ENCODE measurements around the gene MAX. TPM values are rescaled to one million over a fixed set of nuclear protein-coding genes. Genes with fewer than 3 reads are reported as not detected.

MAX gene
- total RNA-seq, 6 donors from 2014 or later, result 53.7 to 146 (median 68.2) TPM

GRCh38 chr14:65028937-65029336, 73.4 kb downstream of the MAX start:
- Histone ChIP-seq H3K9me3 (no peaks in the 10 kb centered on the region), H3K4me3 (no peak overlapping the region), H3K36me3 (peaks cover 0 to 32% (median 17%) of the 10 kb centered on the region in 4 donors), H3K27me3 (no peaks in the 10 kb centered on the region), H3K4me1 (no peaks in the 10 kb centered on the region), H3K27ac (no peak overlapping the region)
- no peak for ATAC-seq (ENCODE audit: low FRiP score in 2 of 2)
- DNase-seq, result no peak
- no peak for TF ChIP-seq POLR2AphosphoS5 (IDR thresholded peaks at IDR 0.05)
- TF ChIP-seq EP300 (IDR thresholded peaks at IDR 0.05), result no peak
- no peak for TF ChIP-seq POLR2A (IDR thresholded peaks at IDR 0.05)
- TF ChIP-seq, protein P1, sequence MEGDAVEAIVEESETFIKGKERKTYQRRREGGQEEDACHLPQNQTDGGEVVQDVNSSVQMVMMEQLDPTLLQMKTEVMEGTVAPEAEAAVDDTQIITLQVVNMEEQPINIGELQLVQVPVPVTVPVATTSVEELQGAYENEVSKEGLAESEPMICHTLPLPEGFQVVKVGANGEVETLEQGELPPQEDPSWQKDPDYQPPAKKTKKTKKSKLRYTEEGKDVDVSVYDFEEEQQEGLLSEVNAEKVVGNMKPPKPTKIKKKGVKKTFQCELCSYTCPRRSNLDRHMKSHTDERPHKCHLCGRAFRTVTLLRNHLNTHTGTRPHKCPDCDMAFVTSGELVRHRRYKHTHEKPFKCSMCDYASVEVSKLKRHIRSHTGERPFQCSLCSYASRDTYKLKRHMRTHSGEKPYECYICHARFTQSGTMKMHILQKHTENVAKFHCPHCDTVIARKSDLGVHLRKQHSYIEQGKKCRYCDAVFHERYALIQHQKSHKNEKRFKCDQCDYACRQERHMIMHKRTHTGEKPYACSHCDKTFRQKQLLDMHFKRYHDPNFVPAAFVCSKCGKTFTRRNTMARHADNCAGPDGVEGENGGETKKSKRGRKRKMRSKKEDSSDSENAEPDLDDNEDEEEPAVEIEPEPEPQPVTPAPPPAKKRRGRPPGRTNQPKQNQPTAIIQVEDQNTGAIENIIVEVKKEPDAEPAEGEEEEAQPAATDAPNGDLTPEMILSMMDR (IDR thresholded peaks at IDR 0.05), result no peak
- 78% methylated on average over 3 of the region's 3 CpGs for WGBS, 2 donors

- H3K27me3 ChIP-seq, result no peaks in the 10 kb centered on the region
- no peak for ATAC-seq (ENCODE audit: low FRiP score in 2 of 2)
Measured at GRCh38 chr14:65027127-65027799, 75.1 kb downstream of the MAX start.

GRCh38 chr14:65026526-65026925, 75.8 kb downstream of the MAX start:
- H3K4me3 ChIP-seq, result no peak overlapping the region
- no peaks in the 10 kb centered on the region for H3K9me3 ChIP-seq
- H3K27ac ChIP-seq, result no peak overlapping the region
- TF ChIP-seq POLR2A (IDR thresholded peaks at IDR 0.05) (no peak), POLR2AphosphoS5 (IDR thresholded peaks at IDR 0.05) (no peak), EP300 (IDR thresholded peaks at IDR 0.05) (no peak)
- TF ChIP-seq, protein P1 (IDR thresholded peaks at IDR 0.05), result no peak
- no peaks in the 10 kb centered on the region for H3K27me3 ChIP-seq
- 92 to 95% methylated on average over 9 of the region's 9 CpGs for WGBS, 2 donors
- DNase-seq (no peak), ATAC-seq (ENCODE audit: low FRiP score in 2 of 2) (no peak)
- peaks cover 0 to 20% (median 13%) of the 10 kb centered on the region in 4 donors for H3K36me3 ChIP-seq
- no peaks in the 10 kb centered on the region for H3K4me1 ChIP-seq

More at GRCh38 chr14:65027127-65027799, 75.1 kb downstream of the MAX start:
- Histone ChIP-seq H3K9me3 (no peaks in the 10 kb centered on the region), H3K27ac (no peak overlapping the region), H3K4me1 (no peaks in the 10 kb centered on the region), H3K36me3 (peaks cover 0 to 21% (median 14%) of the 10 kb centered on the region in 4 donors), H3K4me3 (no peak overlapping the region)
- no peak for DNase-seq
- TF ChIP-seq POLR2A (IDR thresholded peaks at IDR 0.05), result no peak
- TF ChIP-seq, protein P1 (IDR thresholded peaks at IDR 0.05), result no peak
- TF ChIP-seq POLR2AphosphoS5 (IDR thresholded peaks at IDR 0.05), result no peak
- TF ChIP-seq EP300 (IDR thresholded peaks at IDR 0.05), result no peak
- 97% methylated on average over 11 of the region's 11 CpGs for WGBS, 2 donors

GRCh38 chr14:65025818-65026217, 76.5 kb downstream of the MAX start:
- no peak for DNase-seq
- Histone ChIP-seq H3K27ac (no peak overlapping the region), H3K9me3 (no peaks in the 10 kb centered on the region), H3K4me3 (no peak overlapping the region), H3K27me3 (no peaks in the 10 kb centered on the region), H3K36me3 (peaks cover 0 to 20% (median 13%) of the 10 kb centered on the region in 4 donors), H3K4me1 (no peaks in the 10 kb centered on the region)
- TF ChIP-seq POLR2A (IDR thresholded peaks at IDR 0.05) (no peak), POLR2AphosphoS5 (IDR thresholded peaks at IDR 0.05) (no peak), EP300 (IDR thresholded peaks at IDR 0.05) (no peak)
- TF ChIP-seq, protein P1 (IDR thresholded peaks at IDR 0.05), result no peak
- no peak for ATAC-seq (ENCODE audit: low FRiP score in 2 of 2)
- 74 to 76% methylated on average over 6 of the region's 6 CpGs for WGBS, 2 donors

Small RNAs within 50 kb of the gene (small RNA-seq; reads per million reads assigned to genes)
- gene MIR4706 (0 reads per million in 4 donors), gene RNU2-14P (0.07 to 0.33 (median 0.13) reads per million in 4 donors)

Other genes with a start within 250 kb of the MAX start
- gene SPTB, start 222.6 kb downstream of the MAX start, total RNA-seq, result 1 to 10 TPM; 2.1 to 3.3 (median 2.7) TPM
- gene CHURC1, start 188.1 kb downstream of the MAX start, total RNA-seq, result 10 to 100 TPM; 18.3 to 99.6 (median 49.2) TPM
- 1 to 10 TPM in 5 of 6 donors, under 1 TPM in 1; 0.91 to 9.5 (median 2.2) TPM for gene GPX2, start 159.8 kb downstream of the MAX start, total RNA-seq
- 10 to 100 TPM; 16.8 to 39.8 (median 22.8) TPM for gene RAB15, start 130.2 kb downstream of the MAX start, total RNA-seq
- gene FNTB, start 115.6 kb downstream of the MAX start, total RNA-seq, result 10 to 100 TPM in 5 of 6 donors, 1 to 10 TPM in 1; 9.5 to 30.1 (median 16.0) TPM

Measured in upper lobe of left lung (tissue), 6 donors.